MM.1S (cell line): ENCODE data around the gene TBX4.

ENCODE experiments used
- DNase-seq: peaks from one replicate; pipeline ENCODE4 v3.0.0-alpha.2; 2015
- H2AFZ ChIP-seq: fragments of 300-600 bp; sonication (generic); 2 replicates; pipeline ENCODE4 v1.6.0; 2016; ENCODE audit warnings: antibody characterized with exemption, low read length
- H3F3A ChIP-seq: fragments of 300-600 bp; sonication (generic); 2 replicates; pipeline ENCODE4 v1.6.1; 2016; ENCODE audit warnings: mild to moderate bottlenecking, antibody characterized with exemption, low read length, moderate library complexity, mixed read lengths; ENCODE audit not compliant: insufficient read depth
- H3K27ac ChIP-seq: fragments of 300-600 bp; sonication (generic); 2 replicates; pipeline ENCODE4 v1.5.1; 2016; ENCODE audit warnings: mild to moderate bottlenecking, low read length
- H3K27me3 ChIP-seq: fragments of 300-600 bp; sonication (generic); replicated peaks from 2 replicates; pipeline ENCODE4 v1.6.0; 2016; ENCODE audit warnings: low read length; ENCODE audit not compliant: insufficient read depth
- H3K36me3 ChIP-seq: fragments of 300-600 bp; sonication (generic); replicated peaks from 2 replicates; pipeline ENCODE4 v1.6.1; 2016; ENCODE audit warnings: mild to moderate bottlenecking, low read length, mixed read lengths; ENCODE audit not compliant: insufficient read depth
- H3K4me1 ChIP-seq: fragments of 300-600 bp; sonication (generic); 2 replicates; pipeline ENCODE4 v1.6.1; 2016; ENCODE audit warnings: low read length, mixed read lengths
- H3K4me2 ChIP-seq: fragments of 300-600 bp; sonication (generic); 2 replicates; pipeline ENCODE4 v1.6.0; 2016; ENCODE audit warnings: low read depth, low read length
- H3K4me3 ChIP-seq: fragments of 300-600 bp; sonication (generic); 2 replicates; pipeline ENCODE4 v1.5.1; 2016; ENCODE audit warnings: low read length, mixed read lengths
- H3K79me2 ChIP-seq: fragments of 300-600 bp; sonication (generic); 2 replicates; pipeline ENCODE4 v1.6.1; 2016; ENCODE audit warnings: mixed run types, low read length, mixed read lengths
- H3K9ac ChIP-seq: fragments of 300-600 bp; sonication (generic); 2 replicates; pipeline ENCODE4 v1.6.1; 2016; ENCODE audit warnings: low read length, mixed read lengths
- H3K9me2 ChIP-seq: fragments of 300-600 bp; sonication (generic); replicated peaks from 2 replicates; pipeline ENCODE4 v1.6.1; 2016; ENCODE audit warnings: mild to moderate bottlenecking, low read length, mixed read lengths; ENCODE audit not compliant: insufficient read depth
- H3K9me3 ChIP-seq: fragments of 300-600 bp; sonication (generic); replicated peaks from 2 replicates; pipeline ENCODE4 v1.6.1; 2016; ENCODE audit warnings: mild to moderate bottlenecking, low read length, mixed read lengths; ENCODE audit not compliant: insufficient read depth
- H4K20me1 ChIP-seq: fragments of 300-600 bp; sonication (generic); 2 replicates; pipeline ENCODE4 v1.6.1; 2016; ENCODE audit warnings: mild to moderate bottlenecking, low read length, moderate library complexity, mixed read lengths; ENCODE audit not compliant: insufficient read depth
- EZH2 ChIP-seq: fragments of 300-600 bp; sonication (generic); optimal IDR thresholded peaks from 2 replicates; pipeline ENCODE3; 2017; ENCODE audit warnings: low read depth, mild to moderate bottlenecking, antibody characterized with exemption, low read length, mixed read lengths
- EZH2phosphoT487 ChIP-seq: fragments of 300-600 bp; sonication (generic); IDR thresholded peaks from 2 replicates; pipeline ENCODE4 v1.6.1; 2018; ENCODE audit warnings: antibody characterized with exemption, low read length
- TF ChIP-seq, protein P1 (sequence below): fragments of 300-600 bp; sonication (generic); IDR thresholded peaks from 2 replicates; pipeline ENCODE4 v1.5.1; 2016; ENCODE audit warnings: antibody characterized with exemption, low read length, mixed read lengths

Gene TBX4

DNA sequence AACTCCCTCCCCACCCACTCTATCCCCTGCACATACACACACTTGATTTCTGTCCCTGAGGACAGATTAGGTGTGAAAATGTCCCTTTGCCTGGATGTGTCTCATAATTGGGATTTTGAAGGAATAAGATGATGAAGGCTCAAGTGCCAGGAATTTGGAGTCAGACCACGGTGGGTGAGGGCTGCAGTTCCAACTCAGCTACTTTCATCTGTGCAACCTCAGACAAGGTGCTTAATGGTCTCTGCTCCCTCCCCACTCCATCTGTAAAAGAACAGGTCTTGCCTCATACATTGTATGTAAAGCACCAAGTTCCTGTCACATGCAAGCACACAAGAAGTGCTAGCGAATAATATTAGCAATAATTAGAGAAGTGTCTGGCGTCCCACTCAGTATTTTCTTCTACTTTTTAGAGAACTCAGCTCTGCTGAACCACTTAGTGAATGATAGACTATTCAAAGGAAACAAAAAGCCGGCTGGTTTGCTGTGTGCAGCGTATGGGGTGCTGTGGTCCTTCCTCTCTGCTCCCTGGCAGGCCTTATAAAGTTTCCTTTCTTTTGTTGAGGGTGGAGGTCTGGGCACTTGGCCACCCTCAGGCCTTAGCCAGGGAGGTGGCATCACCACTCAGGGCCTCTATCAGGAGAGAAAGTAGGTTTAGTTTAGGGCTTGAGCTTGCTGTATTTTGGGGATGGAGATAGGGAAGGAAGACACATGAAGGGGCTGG lies 6.4 kb downstream of the TBX4 start:
- Histone ChIP-seq H3K4me3 (no peak overlapping the region), H3K9me2 (no peaks in the 10 kb centered on the region), H3K9ac (no peak overlapping the region), H4K20me1 (no peaks in the 10 kb centered on the region), H3K4me1 (no peaks in the 10 kb centered on the region), H3K36me3 (no peaks in the 10 kb centered on the region), H3K9me3 (no peaks in the 10 kb centered on the region), H2AFZ (no peak overlapping the region), H3K79me2 (no peaks in the 10 kb centered on the region), H3F3A (no peaks in the 10 kb centered on the region), H3K27ac (no peak overlapping the region), H3K4me2 (no peak overlapping the region), H3K27me3 (peaks cover 23% of the 10 kb centered on the region)
- TF ChIP-seq EZH2phosphoT487: no peak
- no peak for DNase-seq

DNA sequence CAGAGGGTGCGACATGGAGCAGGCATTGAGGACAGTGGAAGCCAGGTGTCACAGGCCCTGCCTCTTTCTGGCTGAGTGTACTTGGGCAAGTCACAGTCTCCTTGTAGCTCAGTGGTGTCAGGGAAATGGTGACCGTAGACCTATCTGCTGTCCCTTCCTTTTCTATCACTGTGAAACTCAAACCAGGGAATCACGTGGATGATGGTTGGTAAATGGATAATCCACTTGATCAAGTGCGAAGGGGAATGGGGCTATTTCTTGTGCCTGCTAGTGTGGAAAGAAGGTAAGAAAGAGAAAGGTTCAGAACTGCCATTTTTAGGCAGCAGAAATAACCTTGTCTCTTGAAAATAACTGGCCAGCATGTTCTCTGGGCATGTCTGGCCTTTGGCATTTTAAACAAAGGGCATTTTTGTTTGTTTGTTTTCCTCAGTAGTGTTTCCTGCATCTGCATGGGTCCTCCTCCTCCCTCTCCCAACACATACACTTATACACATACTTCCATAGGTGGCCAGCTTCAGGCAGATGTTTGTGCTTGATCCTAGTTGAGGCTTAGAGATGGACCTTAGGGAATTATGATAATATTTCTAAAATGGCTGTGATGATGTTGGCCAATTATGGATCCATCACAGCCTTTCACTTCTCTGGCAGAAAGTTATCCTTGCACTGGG lies 7.1 kb downstream of the TBX4 start:
- no peak overlapping the region for H2AFZ ChIP-seq
- no peak for DNase-seq
- no peaks in the 10 kb centered on the region for H3K9me3 ChIP-seq
- no peaks in the 10 kb centered on the region for H3K79me2 ChIP-seq
- TF ChIP-seq EZH2 (no peak), EZH2phosphoT487 (no peak)
- TF ChIP-seq, protein P1, sequence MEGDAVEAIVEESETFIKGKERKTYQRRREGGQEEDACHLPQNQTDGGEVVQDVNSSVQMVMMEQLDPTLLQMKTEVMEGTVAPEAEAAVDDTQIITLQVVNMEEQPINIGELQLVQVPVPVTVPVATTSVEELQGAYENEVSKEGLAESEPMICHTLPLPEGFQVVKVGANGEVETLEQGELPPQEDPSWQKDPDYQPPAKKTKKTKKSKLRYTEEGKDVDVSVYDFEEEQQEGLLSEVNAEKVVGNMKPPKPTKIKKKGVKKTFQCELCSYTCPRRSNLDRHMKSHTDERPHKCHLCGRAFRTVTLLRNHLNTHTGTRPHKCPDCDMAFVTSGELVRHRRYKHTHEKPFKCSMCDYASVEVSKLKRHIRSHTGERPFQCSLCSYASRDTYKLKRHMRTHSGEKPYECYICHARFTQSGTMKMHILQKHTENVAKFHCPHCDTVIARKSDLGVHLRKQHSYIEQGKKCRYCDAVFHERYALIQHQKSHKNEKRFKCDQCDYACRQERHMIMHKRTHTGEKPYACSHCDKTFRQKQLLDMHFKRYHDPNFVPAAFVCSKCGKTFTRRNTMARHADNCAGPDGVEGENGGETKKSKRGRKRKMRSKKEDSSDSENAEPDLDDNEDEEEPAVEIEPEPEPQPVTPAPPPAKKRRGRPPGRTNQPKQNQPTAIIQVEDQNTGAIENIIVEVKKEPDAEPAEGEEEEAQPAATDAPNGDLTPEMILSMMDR: no peak
- no peaks in the 10 kb centered on the region for H3K9me2 ChIP-seq
- no peak overlapping the region for H3K4me2 ChIP-seq
- no peak overlapping the region for H3K4me3 ChIP-seq
- no peaks in the 10 kb centered on the region for H4K20me1 ChIP-seq
- no peak overlapping the region for H3K27ac ChIP-seq
- H3K9ac ChIP-seq: no peak overlapping the region
- H3K27me3 ChIP-seq: peaks cover 21% of the 10 kb centered on the region
- no peaks in the 10 kb centered on the region for H3F3A ChIP-seq
- H3K4me1 ChIP-seq: no peaks in the 10 kb centered on the region
- no peaks in the 10 kb centered on the region for H3K36me3 ChIP-seq

DNA sequence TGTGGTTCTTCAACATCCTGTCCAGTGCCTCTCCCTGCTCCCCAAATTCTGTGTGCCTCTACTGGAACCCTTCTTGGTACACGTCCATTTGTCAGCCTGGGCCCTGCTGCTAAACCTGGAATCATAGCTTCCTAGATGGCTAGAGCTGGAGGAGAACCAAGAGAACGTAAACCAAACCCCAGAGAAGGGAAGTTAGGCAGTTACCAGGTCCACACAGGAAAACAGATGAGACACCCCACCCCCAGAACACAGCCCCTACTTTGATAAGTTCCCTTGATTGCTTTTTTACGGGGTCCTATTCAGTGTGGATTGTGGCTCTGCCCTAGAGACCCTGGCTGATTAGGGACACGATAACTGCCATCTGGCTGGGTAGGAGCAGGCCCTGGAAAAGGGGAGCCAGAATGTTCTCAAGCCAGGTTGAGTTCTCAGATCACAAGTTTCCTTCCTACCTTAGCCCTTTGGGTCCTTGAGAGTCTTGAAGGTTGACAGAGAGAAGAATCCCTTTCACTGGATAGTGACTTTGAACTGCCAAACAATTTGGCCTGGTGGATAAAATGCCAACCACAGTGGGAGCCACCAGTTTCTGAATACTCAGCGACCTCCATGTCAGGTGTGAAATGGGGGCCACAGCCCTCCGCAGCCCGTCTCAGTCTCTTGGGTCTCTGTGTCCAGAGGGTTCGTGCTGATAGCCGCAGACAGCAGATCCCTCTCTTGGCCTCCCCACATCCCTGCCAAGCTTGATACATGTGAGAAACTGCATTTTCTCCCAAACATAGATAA lies 7.9 kb downstream of the TBX4 start:
- no peaks in the 10 kb centered on the region for H3K4me1 ChIP-seq
- no peaks in the 10 kb centered on the region for H3K79me2 ChIP-seq
- H3K27ac ChIP-seq: no peak overlapping the region
- H3K9ac ChIP-seq: no peak overlapping the region
- no peaks in the 10 kb centered on the region for H3K36me3 ChIP-seq
- no peak overlapping the region for H3K4me2 ChIP-seq
- no peaks in the 10 kb centered on the region for H3K9me3 ChIP-seq
- no peaks in the 10 kb centered on the region for H4K20me1 ChIP-seq
- H3K4me3 ChIP-seq: no peak overlapping the region
- TF ChIP-seq, protein P1: no peak
- H3K27me3 ChIP-seq: peaks cover 21% of the 10 kb centered on the region
- no peak overlapping the region for H2AFZ ChIP-seq
- no peaks in the 10 kb centered on the region for H3F3A ChIP-seq
- no peaks in the 10 kb centered on the region for H3K9me2 ChIP-seq
- DNase-seq: no peak
